ENCODE results near the gene GTF3C2. TPM values are rescaled to one million over a fixed set of nuclear protein-coding genes. Genes with fewer than 3 reads are reported as not detected.
A peak's percentile ranks its signal among the peaks of the same experiment; 100 is the strongest.

The GTF3C2 gene
- total RNA-seq, 1 experiment from 2014 or later, result 89.3 TPM

- H3K27me3 ChIP-seq (replicated peaks; ENCODE audit: insufficient read depth, low read depth, low read length, poor library complexity), result no peaks in the 10 kb centered on the region
- ChIA-PET CTCF (interaction anchor here (0.5 to 1.5 kb wide), 2 partner anchors 18 to 266 kb away, joined by 3 to 11 read pairs; no protein-coding TSS in a partner anchor), POLR2A (ENCODE audit: low non-redundant PET) (interaction anchor here (0.7 kb wide), 1 partner anchor 1582 kb away, joined by 4 read pairs; no protein-coding TSS in a partner anchor)
- peaks cover 16% of the 10 kb centered on the region for H3K4me1 ChIP-seq (ENCODE audit: insufficient read depth, low read length, poor library complexity, severe bottlenecking)
- intact Hi-C loops (cut with micrococcal nuclease; ENCODE audit: unreplicated experiment), result loop anchor here (5.0 kb wide), 1 partner anchor 321 kb away; no protein-coding TSS in a partner anchor
- H3K36me3 ChIP-seq (ENCODE audit: insufficient read depth, low read length, poor library complexity, severe bottlenecking), result no peaks in the 10 kb centered on the region
- TF ChIP-seq EZH2 (IDR thresholded peaks at IDR 0.05; ENCODE audit: borderline replicate concordance, low read depth, low read length, poor library complexity, severe bottlenecking) (no peak), CTCF (conservative IDR thresholded peaks at IDR 0.05; ENCODE audit: low read depth, low read length) (no peak)
- H3K27ac ChIP-seq (ENCODE audit: low read depth, low read length, poor library complexity, severe bottlenecking), result no peak overlapping the region
- no peak for DNase-seq (ENCODE audit: low spot score)
- no TSS peak for BruUV-seq (replicated peaks)
- no peak overlapping the region for H3K4me3 ChIP-seq (ENCODE audit: low read depth, low read length, poor library complexity, severe bottlenecking)
- no peaks in the 10 kb centered on the region for H3K9me3 ChIP-seq (ENCODE audit: low read depth, low read length, poor library complexity, severe bottlenecking)
Observed at GRCh38 chr2:27282892-27283291, 73.7 kb downstream of the GTF3C2 start.

- H3K9me3 ChIP-seq (ENCODE audit: low read depth, low read length, poor library complexity, severe bottlenecking), result no peaks in the 10 kb centered on the region
- no peak within 1 kb of the TSS for H3K4me3 ChIP-seq (ENCODE audit: low read depth, low read length, poor library complexity, severe bottlenecking)
- CTCF ChIA-PET, result interaction anchor here (0.5 to 1.5 kb wide), 2 partner anchors 17 to 265 kb away, joined by 3 to 11 read pairs; no protein-coding TSS in a partner anchor
- POLR2A ChIA-PET (ENCODE audit: low non-redundant PET), result no interaction called here
- intact Hi-C loops (cut with micrococcal nuclease; ENCODE audit: unreplicated experiment), result loop anchor here (2.0 to 5.0 kb wide), 2 partner anchors 183 to 320 kb away; no protein-coding TSS in a partner anchor
- H3K27ac ChIP-seq (ENCODE audit: low read depth, low read length, poor library complexity, severe bottlenecking), result no peak within 1 kb of the TSS
- BruUV-seq (replicated peaks), result no TSS peak
- H3K27me3 ChIP-seq (replicated peaks; ENCODE audit: insufficient read depth, low read depth, low read length, poor library complexity), result no peaks in the 10 kb centered on the region
- no peak for TF ChIP-seq EZH2 (IDR thresholded peaks at IDR 0.05; ENCODE audit: borderline replicate concordance, low read depth, low read length, poor library complexity, severe bottlenecking)
- TF ChIP-seq CTCF (conservative IDR thresholded peaks at IDR 0.05; ENCODE audit: low read depth, low read length), result no peak
- peak; percentile 43 for DNase-seq (ENCODE audit: low spot score)
- H3K4me1 ChIP-seq (ENCODE audit: insufficient read depth, low read length, poor library complexity, severe bottlenecking), result peaks cover 16% of the 10 kb centered on the region
- H3K36me3 ChIP-seq (ENCODE audit: insufficient read depth, low read length, poor library complexity, severe bottlenecking), result no peaks in the 10 kb centered on the region
Observed at GRCh38 chr2:27281855-27282559, 74.6 kb downstream of the GTF3C2 start, which contains the start of gene TRIM54. TSS of gene TRIM54 (plus strand) at chr2:27282429. CDS start at chr2:27282732, 303 bp downstream.

- Histone ChIP-seq H3K27ac (ENCODE audit: low read depth, low read length, poor library complexity, severe bottlenecking) (no peak overlapping the region), H3K4me1 (ENCODE audit: insufficient read depth, low read length, poor library complexity, severe bottlenecking) (peaks cover 16% of the 10 kb centered on the region), H3K4me3 (ENCODE audit: low read depth, low read length, poor library complexity, severe bottlenecking) (no peak overlapping the region), H3K27me3 (replicated peaks; ENCODE audit: insufficient read depth, low read depth, low read length, poor library complexity) (no peaks in the 10 kb centered on the region), H3K9me3 (ENCODE audit: low read depth, low read length, poor library complexity, severe bottlenecking) (no peaks in the 10 kb centered on the region), H3K36me3 (ENCODE audit: insufficient read depth, low read length, poor library complexity, severe bottlenecking) (no peaks in the 10 kb centered on the region)
- no TSS peak for BruUV-seq (replicated peaks)
- TF ChIP-seq CTCF (conservative IDR thresholded peaks at IDR 0.05; ENCODE audit: low read depth, low read length), result no peak
- TF ChIP-seq EZH2 (IDR thresholded peaks at IDR 0.05; ENCODE audit: borderline replicate concordance, low read depth, low read length, poor library complexity, severe bottlenecking), result no peak
- POLR2A ChIA-PET (ENCODE audit: low non-redundant PET), result no interaction called here
- no peak for DNase-seq (ENCODE audit: low spot score)
- CTCF ChIA-PET, result interaction anchor here (1.5 kb wide), 1 partner anchor 16 kb away, joined by 3 read pairs; no protein-coding TSS in a partner anchor
- intact Hi-C loops (cut with micrococcal nuclease; ENCODE audit: unreplicated experiment), result loop anchor here (2.0 to 5.0 kb wide), 2 partner anchors 183 to 319 kb away; no protein-coding TSS in a partner anchor
Observed at GRCh38 chr2:27281442-27281841, 75.1 kb downstream of the GTF3C2 start.

Measured in A673 (cell line).